AG04450 (cell line): Measurements from ENCODE around the gene EHBP1. TPM values are rescaled to one million over a fixed set of nuclear protein-coding genes. Genes with fewer than 3 reads are reported as not detected.

ENCODE experiments used
- CTCF ChIA-PET: fragments of 300-600, 350-600 bp; formaldehyde crosslinking; extraction: SDS; loops from one replicate; lab custom pipeline; 2022; ENCODE audit warnings: antibody characterized with exemption, inconsistent platforms; lab: Charles Lee
- POLR2A ChIA-PET: fragments of 350-600 bp; formaldehyde crosslinking; extraction: SDS; loops from one replicate; lab custom pipeline; 2021; ENCODE audit warnings: antibody characterized with exemption, inconsistent platforms; lab: Yijun Ruan, JAX
- DNase-seq: peaks from one replicate; pipeline ENCODE4 v3.0.0-alpha.2; 2011; ENCODE audit warnings: low read depth, low spot score
- H3K27ac ChIP-seq: one replicate; pipeline ENCODE4 v1.5.1; 2012; ENCODE audit warnings: low read depth, low read length, control low read depth
- H3K27me3 ChIP-seq: one replicate; pipeline ENCODE4 v1.6.0; 2012; ENCODE audit warnings: low read length; ENCODE audit not compliant: control insufficient read depth, insufficient read depth
- H3K4me3 ChIP-seq: 2 replicates; pipeline ENCODE4 v1.5.1; 2011; ENCODE audit warnings: mild to moderate bottlenecking, low read depth, low read length, control low read depth
- H3K9me3 ChIP-seq: 2 replicates; pipeline ENCODE4 v1.5.1; 2012; ENCODE audit warnings: low read length; ENCODE audit not compliant: control insufficient read depth, insufficient read depth
- CTCF ChIP-seq: IDR thresholded peaks from 2 replicates; pipeline ENCODE4 v1.5.1; 2011; ENCODE audit warnings: low read depth, low read length, control low read depth, inconsistent platforms
- polyA plus RNA-seq: library from polyadenylated mRNA; depleted of rRNA; stranded (reverse); fragments of >200 nt; gene quantifications from 2 replicates; pipeline ENCODE4 v1.2.3, GENCODE V29; 2011

Gene EHBP1
- polyA plus RNA-seq, 1 experiment: 68.6 TPM

GRCh38 chr2:62792408-62792807, 86.9 kb downstream of the EHBP1 start:
- Histone ChIP-seq H3K27me3 (no peaks in the 10 kb centered on the region), H3K27ac (no peak overlapping the region), H3K9me3 (no peaks in the 10 kb centered on the region), H3K4me3 (no peak overlapping the region)
- ChIA-PET POLR2A (no interaction called here), CTCF (no interaction called here)
- TF ChIP-seq CTCF: no peak
- DNase-seq: no peak

GRCh38 chr2:62793213-62793612, 87.7 kb downstream of the EHBP1 start:
- Histone ChIP-seq H3K27me3 (no peaks in the 10 kb centered on the region), H3K9me3 (no peaks in the 10 kb centered on the region), H3K27ac (no peak overlapping the region), H3K4me3 (no peak overlapping the region)
- CTCF ChIA-PET: interaction anchor here (0.9 kb wide), 1 partner anchor 336 kb away, joined by 3 read pairs; no protein-coding TSS in a partner anchor
- DNase-seq: no peak
- no peak for TF ChIP-seq CTCF
- POLR2A ChIA-PET: no interaction called here

DNA sequence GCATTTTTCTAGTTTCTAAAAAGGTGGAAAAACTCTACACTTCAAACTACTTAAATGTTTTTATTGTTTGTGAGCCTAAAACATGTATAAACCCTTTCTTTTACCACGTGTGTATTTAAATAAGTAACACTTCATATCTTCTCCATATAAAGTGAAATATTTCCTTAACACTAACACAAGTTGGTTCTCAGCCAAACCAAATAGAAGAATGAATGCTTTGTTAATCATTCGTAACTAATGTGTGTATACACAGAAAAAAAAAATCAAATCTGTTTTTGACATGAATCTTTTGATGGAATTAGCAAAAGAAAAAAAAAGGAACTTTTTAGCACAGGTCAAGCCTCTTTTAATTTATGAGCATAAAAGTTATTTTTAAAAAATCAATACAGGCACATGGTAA, 89.3 kb downstream of the EHBP1 start:
- POLR2A ChIA-PET: no interaction called here

DNA sequence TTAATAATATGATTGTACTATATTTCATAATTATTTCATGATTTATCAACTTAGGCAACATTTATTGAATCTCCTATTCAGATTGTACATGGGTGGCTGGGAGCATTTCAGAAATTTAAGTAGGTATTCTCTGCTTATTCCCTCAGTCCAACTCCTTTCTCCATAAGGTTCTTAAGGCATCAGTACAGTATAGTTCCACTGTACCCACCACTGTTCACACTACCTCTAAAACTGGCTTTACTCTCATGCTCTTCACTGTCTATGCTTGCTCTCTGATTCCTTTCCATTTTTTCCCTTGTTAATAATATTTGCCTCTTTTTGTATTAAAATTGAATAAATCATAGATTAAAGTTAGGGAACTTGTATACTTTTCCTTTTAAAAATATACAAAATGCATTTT, 89.8 kb downstream of the EHBP1 start:
- TF ChIP-seq CTCF: no peak
- ChIA-PET POLR2A (no interaction called here), CTCF (interaction anchor here (0.9 kb wide), 1 partner anchor 338 kb away, joined by 3 read pairs; no protein-coding TSS in a partner anchor)

More for the DNA sequence above, 89.3 kb downstream of the EHBP1 start:
- CTCF ChIA-PET: no interaction called here
- H3K4me3 ChIP-seq: no peak overlapping the region
- DNase-seq: no peak
- no peak for TF ChIP-seq CTCF
- H3K27ac ChIP-seq: no peak overlapping the region
- no peaks in the 10 kb centered on the region for H3K27me3 ChIP-seq
- no peaks in the 10 kb centered on the region for H3K9me3 ChIP-seq

GRCh38 chr2:62797107-62797506, 91.6 kb downstream of the EHBP1 start:
- POLR2A ChIA-PET: no interaction called here
- no peaks in the 10 kb centered on the region for H3K9me3 ChIP-seq
- no peak overlapping the region for H3K4me3 ChIP-seq
- TF ChIP-seq CTCF: no peak
- no peak overlapping the region for H3K27ac ChIP-seq
- H3K27me3 ChIP-seq: no peaks in the 10 kb centered on the region
- CTCF ChIA-PET: interaction anchor here (1.7 kb wide), 1 partner anchor 9 kb away, joined by 4 read pairs; no protein-coding TSS in a partner anchor
- no peak for DNase-seq

More for the DNA sequence above, 89.8 kb downstream of the EHBP1 start:
- H3K27me3 ChIP-seq: no peaks in the 10 kb centered on the region
- DNase-seq: no peak
- H3K4me3 ChIP-seq: no peak overlapping the region
- no peak overlapping the region for H3K27ac ChIP-seq
- no peaks in the 10 kb centered on the region for H3K9me3 ChIP-seq
